Embryonic facial prominence (tissue), 1 donor: Measurements from ENCODE around the gene TAF4.
"Not testable (repeated sequence)": the region's sequence is repeated elsewhere in the genome, so short reads cannot be mapped to it uniquely, and the experiment has no call there.

ENCODE experiments used
- DNase-seq: peaks from one replicate; pipeline ENCODE4 v3.0.0-alpha.2; 2016; ENCODE audit errors: extremely low spot score

The TAF4 gene

DNA sequence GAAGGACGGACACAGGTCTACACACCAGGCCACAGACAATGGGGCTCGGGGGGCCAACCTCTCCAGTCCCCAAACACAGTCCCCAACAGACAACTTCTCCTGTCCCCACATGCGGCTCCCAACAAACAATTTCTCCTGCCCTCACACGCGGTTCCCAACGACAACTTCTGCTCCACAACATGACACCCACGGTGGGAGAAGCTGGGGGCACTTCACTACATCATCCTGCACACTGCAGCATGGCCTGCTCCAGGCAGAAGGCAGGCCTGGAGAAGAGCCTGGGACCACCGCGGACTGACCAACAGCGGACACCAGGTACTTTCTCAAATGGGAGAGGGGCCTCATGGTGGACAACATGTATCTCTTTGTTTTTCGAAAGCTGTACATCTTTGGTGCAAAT is 6.7 kb downstream of the TAF4 start:
- no peak for DNase-seq

DNA sequence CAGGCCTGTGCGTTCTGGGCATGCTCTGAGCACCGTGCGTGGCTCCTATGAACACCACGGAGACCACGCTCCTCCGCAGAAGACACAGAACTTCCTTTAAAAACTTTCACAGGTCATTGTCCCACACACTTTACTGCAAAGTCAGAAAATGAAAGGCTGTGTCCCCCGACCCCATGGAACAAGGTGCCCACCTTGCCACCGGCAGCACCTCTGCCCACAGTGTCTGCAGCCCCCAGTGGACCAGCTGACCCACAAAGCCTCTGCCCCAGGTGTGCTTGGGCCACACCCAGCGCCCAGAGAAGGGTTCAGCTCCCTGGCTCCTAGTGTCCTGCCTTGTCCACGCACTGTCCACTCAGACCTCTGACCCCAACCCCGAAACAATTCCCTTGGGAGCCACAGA is 8.7 kb downstream of the TAF4 start:
- no peak for DNase-seq

DNA sequence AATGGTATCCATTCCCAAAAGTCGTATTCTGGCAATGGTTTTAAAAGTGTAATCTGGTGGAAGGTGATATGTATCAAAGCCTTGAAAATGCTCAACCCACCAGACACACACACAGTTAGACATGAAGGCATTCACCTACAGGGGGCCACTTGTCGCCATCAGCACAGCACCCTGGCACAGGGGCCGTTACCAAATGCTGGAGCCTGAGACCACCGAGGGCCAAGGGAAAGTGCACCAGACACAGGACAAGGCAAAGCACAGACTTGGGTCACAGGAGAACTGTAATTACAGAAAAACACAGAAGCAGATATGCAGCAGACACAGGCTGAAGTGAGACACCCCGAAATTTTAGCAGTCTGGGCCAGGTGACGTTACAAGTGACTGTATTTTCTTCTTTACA is 9.3 kb downstream of the TAF4 start:
- DNase-seq, result no peak

DNA sequence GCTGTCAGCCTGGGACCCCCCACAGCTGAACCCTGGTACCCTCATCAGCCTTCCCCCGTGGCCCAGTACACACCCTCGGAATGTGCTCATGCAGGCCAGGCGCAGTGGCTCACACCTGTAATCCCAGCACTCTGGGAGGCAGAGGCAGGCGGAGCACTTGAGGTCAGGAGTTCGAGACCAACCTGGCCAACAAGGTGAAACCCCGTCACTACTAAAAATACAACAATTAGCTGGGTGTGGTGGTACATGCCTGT is 9.9 kb downstream of the TAF4 start:
- DNase-seq, result not testable (repeated sequence)

DNA sequence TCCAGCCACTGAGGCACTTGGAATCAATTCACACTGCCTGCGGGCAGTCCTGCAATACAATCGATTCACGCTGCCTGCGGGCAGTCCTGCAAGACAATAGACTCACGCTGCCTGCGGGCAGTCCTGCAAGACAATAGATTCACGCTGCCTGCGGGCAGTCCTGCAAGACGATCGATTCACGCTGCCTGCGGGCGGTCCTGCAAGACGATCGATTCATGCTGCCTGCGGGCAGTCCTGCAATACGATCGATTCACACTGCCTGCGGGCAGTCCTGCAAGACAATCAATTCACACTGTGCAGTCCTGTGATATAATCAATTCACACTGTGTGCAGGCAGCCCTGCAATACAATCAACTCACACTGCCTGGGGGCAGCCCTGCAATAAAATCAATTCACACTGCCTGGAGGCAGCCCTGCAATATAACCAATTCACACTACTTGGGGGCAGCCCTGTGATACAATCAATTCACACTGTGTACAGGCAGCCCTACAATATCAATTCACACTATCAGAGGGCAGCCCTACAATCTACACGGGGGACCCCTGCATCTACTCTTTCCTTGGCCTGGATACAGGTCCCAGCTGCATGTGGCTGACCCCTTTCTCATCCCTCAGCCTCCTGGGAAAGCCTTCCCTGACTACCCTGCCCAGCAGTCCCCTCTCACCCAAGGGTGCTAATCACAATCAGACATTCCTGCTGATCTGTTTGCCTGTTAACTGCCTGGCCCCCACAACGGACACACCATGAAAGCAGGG is 10.4 kb downstream of the TAF4 start:
- DNase-seq, result no peak

DNA sequence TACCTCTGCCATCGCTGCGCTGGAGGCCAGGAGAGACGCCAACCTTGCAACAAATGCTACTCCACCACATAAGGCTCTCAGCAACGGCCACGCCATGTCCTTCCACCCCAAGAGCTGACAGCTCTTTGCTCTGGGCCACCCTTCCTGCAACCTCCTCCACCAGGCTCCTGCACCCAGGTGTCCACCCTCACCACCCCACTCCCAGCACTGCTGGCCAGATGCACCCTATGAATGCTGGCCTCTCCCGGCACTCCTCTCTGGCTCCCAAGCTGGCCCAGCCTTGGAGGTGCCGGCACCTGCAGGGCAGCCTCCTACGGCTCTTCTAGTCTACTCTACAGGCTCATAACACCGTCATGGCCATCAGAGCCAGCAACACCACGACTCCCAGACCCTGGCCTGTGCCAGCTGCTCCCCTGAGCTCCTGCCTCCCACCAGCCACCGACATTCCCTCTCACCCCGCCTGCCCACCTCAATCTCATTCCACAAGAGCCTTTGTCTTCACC is 11.2 kb downstream of the TAF4 start:
- no peak for DNase-seq

DNA sequence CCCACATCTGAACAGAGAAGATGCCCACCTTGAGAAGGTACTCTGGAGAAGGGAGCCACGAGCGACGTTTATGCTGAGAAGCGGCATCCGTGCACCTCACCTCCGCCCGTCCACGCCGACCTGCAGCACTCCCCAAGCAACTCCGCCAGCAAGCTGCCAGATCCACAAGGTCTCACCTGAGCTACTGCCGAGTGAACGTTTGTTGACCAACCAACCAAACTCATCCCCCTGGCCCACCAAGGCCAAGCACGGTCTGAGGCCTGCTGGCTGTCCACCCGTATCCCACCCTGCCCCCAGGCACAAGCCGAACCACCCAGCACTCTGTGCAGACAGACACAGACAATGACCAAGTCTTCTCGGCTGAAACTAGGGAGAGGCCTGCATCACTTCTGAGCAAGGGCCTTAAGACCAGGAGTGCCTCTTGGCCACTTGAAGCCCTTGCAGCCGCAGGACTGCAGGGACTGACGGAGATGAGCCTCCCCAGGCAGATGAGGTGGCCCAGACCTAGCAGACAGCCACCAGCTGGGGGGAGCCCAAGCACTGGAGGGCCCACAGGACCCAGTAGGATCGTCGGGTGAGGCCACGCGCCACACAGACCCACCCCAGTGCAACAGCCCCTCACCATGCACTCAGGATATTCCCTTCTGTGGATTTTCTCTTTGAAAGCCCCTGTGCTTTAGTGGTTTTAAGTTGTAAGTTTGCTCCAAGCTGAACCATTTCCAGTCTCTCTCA is 12.1 kb downstream of the TAF4 start:
- no peak for DNase-seq

DNA sequence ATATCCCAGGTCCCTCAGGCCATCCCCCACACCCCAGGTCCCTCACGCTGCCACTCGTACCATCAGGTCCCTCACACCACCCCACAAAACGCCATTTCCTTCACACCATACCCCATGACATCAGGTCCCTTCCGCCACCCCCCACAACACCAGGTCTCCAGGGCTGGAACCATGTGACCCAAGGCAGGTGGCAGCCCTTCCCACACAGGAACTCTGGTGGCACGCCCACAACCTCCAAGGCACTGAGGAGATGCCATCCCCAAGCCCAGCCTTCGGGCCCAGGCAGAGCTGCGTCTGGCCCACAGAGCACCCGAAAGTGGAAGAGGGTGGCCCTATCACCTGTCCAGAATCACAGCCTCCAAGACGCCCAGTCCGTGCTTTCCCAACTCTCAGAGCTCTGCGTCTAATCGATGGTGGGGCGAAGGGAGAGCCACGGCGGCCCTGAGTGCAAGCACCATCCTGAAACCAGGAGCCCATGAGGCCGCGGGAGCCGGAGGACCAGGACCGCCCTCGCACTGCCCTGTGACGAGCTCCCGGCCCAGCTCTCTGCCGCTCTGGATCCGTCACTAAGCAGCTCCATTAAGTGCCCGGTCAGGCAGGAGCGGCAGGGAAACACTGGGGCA is 12.7 kb downstream of the TAF4 start:
- no peak for DNase-seq

DNA sequence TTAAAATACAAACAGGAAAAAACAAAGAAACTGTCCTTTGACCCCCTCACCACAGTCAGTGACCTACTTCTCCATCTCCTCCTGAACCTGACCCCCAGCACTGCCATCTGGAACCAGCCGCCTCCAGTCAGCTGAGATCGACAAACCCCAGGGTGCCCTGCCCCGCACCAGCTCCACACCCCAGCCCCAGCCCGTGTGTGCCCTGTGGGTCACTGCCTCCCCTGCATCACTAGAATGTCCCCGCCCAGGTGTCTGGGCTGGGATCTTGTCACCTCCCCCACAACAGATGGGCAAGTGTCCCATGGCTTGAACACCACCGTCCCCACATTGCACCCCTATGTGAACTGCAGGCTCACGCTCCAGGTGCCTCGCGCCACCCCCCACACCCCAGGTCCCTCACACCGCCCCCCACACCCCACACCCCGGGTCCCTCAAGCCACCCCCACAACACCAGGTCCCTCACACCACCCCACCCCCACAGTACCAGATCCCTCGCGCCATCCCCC is 13.3 kb downstream of the TAF4 start:
- DNase-seq, result no peak

DNA sequence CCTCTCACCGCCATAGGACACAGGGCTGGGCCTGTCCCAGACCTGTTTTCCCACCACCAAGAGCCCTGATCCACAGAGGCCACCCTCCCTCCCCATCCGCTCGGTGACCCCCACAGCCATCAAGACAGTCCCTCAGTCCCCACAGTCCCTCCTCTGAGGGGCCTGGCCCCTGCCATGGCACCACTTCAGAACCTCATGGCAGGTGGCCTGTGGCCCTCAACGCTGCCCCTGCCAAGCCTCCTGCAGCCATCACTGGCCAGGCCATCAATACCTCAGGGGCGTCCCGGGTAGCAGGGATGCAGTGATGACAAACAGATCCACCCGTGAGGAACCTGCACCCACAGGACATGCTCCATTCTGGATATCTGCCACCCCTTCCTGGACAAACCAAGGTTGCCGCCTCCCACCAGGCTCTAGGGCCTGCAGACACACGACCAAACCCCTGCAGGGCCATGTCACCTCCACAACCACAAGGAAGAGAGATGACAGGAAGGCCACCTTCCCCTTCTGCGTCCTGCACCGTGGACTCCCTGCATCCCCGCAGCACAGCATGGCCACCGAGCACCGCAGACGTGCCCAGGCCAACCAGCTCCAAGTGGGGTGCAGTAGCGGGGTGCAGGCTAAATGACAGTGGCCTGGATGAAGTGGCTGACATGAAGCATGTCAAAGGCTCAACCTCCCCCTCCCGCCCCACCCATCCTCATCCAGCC is 14.0 kb downstream of the TAF4 start:
- no peak for DNase-seq

DNA sequence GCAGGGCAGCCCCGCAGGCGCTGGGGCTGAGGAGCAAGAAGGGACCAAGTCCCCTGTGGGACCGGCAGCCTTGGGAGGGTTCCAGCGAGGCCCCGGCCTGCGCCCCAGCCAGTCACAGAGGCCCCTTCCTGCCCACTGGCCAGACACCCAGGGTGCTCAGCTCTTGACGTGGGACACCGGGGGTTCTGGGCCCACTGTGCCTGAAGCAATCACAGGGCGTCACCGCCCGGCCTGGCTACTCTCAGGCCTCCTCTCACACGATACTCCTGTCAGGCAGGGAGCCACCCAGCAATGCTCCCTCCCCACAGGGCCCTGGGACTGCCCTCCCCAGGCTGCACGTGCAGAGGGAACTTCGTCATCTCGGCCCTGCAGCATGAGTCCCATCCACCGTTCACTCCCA is 14.5 kb downstream of the TAF4 start:
- no peak for DNase-seq

DNA sequence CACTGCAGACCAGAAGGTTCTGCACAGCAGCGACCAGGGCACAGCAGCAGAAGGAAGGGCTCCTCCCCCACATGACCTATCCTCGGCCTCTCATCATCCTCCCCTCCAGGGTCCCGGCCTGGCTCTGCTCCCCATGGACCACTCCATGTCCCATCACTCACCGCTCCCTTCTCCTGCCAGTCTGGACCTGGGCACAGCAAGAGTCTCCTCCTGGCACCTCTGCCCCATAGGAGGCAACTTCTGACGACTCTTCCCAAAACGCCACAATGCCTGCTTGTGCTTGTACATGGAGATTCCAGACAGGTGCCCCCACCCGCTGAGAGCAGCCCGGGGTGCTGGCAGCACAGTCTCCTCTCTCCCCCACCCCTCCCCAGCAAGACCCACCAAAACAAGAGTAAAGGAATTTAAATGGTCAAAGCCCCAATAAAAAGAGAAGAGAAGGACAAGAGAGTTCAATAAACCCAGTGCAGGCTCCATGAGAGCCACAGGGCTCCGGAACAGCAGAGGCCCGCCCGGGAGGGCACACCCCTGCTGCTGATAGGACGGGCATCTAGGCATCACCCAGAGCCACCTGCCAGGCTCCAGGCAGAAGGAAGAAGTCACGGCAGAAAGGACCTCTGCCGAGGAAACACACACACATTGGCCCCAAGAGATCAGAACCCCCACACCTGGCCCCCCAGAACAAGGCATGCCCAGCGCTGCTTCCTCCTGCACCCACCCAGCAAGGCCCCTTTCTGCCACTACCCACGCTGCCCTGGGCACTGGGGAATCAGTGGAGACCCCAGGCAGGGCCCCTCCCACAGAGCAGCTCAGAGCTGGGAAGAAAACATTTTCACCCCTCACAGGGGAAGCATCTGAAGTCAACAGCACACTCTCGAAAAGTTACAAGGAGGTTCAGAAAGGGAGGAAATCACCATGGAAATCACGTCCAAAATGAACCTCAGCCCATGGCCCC is 15.2 kb downstream of the TAF4 start:
- DNase-seq, result no peak

DNA sequence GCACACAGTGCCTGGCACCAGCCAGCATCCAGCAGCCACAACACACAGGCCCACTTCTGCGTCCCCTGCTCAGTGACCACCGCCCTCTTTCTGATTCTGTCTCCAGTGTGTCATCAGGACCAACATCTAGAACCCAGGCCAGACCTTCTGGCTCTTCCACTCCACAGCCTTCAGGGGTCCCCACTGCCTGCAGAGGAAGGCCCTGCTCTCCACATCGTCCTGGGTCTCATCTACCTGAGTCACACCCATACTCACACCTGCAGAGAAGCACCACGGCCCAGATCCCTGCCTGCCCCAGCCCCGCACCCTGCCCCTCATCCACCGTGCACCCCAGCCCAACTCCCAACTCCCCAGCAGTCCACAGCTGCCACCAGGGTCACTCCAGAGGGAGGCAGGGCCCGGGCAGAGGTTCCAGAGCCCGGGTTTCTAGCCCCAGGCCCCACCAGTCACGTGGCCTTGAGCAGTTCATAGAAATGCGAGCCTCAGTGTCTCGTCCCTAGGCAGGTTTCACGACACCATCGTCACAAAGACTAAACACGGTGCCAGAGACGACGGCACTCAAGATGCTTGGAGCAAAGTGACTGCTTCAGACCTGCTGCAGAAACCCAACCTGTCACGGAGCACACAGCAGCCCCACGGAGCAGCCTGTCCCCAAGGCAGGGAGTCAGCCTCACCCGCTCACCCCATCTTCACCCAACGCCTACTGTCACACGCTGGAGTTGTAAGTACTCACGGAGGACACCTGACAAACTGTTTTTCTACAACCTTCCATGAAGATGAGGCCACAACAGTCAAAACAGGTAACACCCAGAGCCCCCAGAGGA is 16.1 kb downstream of the TAF4 start:
- no peak for DNase-seq

DNA sequence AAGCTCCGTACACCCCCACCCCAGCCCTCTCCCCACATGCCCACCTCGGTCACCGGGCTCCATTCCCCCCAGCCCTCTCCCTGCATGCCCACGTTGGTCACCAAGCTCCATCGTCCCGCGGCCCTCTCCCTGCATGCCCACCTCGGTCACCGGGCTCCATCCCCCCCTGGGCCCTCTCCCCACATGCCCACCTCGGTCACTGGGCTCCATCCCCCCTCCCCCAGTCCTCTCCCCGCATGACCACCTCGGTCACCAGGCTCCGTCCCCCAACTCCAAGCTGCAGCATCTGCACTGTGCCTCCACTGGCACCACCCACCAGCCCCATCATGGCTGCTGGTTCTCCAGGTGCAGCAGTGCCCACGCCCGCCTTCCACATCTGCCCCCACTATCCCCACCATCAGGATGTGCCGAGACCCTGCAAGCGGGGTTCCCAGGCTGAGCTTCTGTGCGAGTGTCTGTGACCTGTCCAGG is 16.8 kb downstream of the TAF4 start:
- no peak for DNase-seq

DNA sequence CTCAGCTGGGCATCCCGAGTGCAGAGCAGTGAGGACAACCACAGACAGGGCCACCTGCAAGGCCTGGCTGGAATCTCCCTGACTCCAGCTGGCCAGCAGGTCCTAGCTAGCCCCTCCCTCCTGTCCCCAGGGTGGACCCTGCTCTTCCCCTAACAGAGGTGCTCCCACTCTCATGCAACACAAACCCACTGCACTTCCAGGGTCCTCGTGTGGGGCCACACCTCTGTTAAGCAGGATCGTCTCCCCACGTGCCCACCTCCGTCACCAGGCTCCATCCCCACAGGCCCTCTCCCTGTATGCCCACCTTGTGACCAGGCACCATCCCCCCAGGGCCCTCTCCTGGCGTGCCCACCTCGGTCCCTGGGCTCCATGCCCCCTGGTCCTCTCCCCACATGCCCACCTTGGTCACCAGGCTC is 17.3 kb downstream of the TAF4 start:
- no peak for DNase-seq

DNA sequence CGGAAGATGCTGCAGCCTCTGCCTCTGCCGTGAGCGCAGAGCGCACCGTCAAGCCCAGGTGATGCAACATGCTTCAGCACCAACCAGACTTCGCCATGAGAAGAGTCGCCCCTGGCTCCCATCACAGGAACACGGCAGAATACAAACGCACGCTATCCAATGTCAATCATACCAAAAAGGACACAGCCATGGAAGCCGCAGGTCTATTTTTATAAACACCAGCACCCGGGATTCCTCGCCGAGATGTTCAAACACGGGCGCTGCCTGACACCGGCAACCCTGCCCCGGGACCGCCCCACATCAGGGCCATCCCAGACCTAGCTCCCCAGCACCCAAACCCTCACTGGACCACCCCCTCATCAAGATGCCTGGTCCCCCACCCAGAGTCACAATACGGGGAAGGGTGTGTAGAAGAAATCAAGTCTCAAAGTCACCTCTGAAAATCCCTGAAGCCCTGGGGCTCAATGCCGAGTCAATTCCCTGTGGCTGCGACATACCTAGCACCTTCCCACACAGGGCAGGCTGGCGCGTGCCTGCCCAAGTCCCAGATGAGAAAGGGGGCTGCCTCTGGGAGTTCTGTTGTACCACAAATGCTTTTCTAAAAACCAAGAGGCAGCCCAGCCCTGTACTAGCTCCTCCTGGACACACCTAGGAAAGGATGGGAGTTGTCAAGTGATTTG is 17.9 kb downstream of the TAF4 start:
- no peak for DNase-seq

DNA sequence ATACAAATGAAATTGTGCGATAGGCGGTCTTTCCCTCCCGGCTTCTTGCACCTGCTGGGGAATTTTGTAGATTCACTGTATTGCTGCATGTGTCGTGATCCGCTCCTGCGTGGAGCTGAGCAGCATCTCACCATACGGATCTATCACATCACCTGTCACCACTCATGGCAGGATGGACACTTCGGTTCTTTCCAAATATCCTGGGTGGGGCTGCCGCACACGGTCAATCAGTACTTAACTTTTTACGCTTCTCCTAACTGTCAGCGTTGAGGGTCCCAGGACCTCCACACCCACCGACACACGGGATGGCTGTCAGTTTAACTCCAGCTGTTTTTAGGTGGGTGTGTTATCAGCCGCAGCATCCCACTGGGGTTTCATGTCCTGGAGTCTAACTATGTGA is 19.2 kb downstream of the TAF4 start:
- no peak for DNase-seq

DNA sequence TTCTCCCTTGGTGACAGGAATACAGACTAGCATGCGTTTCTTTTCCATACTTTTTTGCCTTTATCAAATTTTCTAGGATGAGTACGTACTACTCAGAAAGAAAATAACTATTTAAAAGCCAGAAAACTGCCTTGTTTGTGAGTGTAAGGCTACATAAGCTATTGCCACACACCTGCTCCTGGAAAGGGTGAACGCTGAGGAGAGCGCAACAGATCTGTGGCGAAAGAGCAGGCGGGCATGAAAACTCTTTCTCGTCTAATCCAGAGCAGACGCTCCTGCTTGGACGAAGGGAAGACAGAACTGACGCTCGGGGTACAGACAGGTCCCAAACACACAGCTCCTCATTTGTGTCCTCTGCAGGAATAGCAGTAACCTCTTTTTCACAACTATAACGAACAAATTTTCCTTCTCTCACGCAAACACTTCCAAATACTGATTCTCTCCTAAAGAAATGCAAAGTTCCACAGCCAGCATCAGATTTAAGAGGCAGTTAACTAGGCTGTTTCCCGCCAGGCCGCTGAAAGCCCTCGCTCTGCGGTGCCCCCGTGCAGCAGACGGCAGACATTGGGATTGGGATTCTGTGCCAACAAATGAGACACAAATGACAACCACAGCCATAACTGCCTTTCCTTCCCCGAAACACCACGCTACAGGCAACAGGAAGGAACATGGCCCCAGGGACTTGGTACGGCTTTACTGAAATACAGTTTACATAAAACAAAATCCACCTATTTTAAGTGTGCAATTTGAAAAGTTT is 20.0 kb downstream of the TAF4 start:
- DNase-seq, result no peak

DNA sequence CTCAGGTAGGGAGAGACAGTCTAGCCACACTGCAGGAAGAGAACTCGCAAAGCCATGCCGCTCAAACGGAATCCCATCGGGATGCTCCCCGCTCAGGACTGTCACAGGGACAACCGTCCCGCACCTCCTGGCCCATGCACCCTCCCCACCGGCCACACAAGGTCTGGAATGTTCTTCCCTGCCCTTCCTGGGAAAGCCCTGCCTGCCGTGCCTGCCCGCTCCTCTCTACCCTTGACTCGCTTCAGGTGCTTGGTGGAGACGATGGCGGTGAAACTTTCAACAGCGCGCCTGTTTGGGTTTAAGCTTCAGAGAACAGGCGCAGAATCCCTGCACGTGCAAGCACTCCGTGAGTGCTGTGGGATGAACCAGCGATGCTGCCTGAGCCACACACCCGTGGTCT is 20.6 kb downstream of the TAF4 start:
- DNase-seq, result no peak
